Measurements from ENCODE around the gene PRUNE2.

PRUNE2 gene

GRCh38 chr9:76772686-76773445, 133.0 kb downstream of the PRUNE2 start:
- DNase-seq (no peak), ATAC-seq (ENCODE audit: insufficient read depth, low read depth) (no peak)
- H4K20me1 ChIP-seq (ENCODE audit: insufficient read depth, low read length) = no peaks in the 10 kb centered on the region
- no peaks in the 10 kb centered on the region for H3K4me1 ChIP-seq (ENCODE audit: insufficient read depth, low read length)
- no peak overlapping the region for H3K4me3 ChIP-seq (ENCODE audit: low read depth in 1 of 2, low read length in 2 of 2)
- H3K79me2 ChIP-seq (ENCODE audit: insufficient read depth, low read length) = no peaks in the 10 kb centered on the region
- H3K9me3 ChIP-seq (ENCODE audit: insufficient read depth, low read length, severe bottlenecking) = no peaks in the 10 kb centered on the region
- no peak overlapping the region for H2AFZ ChIP-seq (ENCODE audit: low read depth, low read length)
- H3K9ac ChIP-seq (ENCODE audit: low read depth, low read length) = no peak overlapping the region
- no peaks in the 10 kb centered on the region for H3K36me3 ChIP-seq (ENCODE audit: insufficient read depth, low read length)
- no peak overlapping the region for H3K4me2 ChIP-seq (ENCODE audit: insufficient read depth, low read length)
- TF ChIP-seq CTCF (IDR thresholded peaks at IDR 0.05; ENCODE audit: borderline replicate concordance, extremely low read depth, low read length, poor library complexity, severe bottlenecking) (no peak), EZH2 (IDR thresholded peaks at IDR 0.05; ENCODE audit: borderline replicate concordance, low read depth, low read length, severe bottlenecking) (no peak)
- peaks cover 2% of the 10 kb centered on the region for H3K27me3 ChIP-seq (ENCODE audit: insufficient read depth, low read length, poor library complexity)
- no peak overlapping the region for H3K27ac ChIP-seq (ENCODE audit: low read length)

GRCh38 chr9:76766126-76766525, 139.8 kb downstream of the PRUNE2 start:
- DNase-seq (no peak), ATAC-seq (ENCODE audit: insufficient read depth, low read depth) (no peak)
- H3K4me2 ChIP-seq (ENCODE audit: insufficient read depth, low read length) = no peak overlapping the region
- TF ChIP-seq CTCF (IDR thresholded peaks at IDR 0.05; ENCODE audit: borderline replicate concordance, extremely low read depth, low read length, poor library complexity, severe bottlenecking) = no peak
- no peak for TF ChIP-seq EZH2 (IDR thresholded peaks at IDR 0.05; ENCODE audit: borderline replicate concordance, low read depth, low read length, severe bottlenecking)
- no peaks in the 10 kb centered on the region for H4K20me1 ChIP-seq (ENCODE audit: insufficient read depth, low read length)
- no peaks in the 10 kb centered on the region for H3K27me3 ChIP-seq (ENCODE audit: insufficient read depth, low read length, poor library complexity)
- H3K4me3 ChIP-seq (ENCODE audit: low read depth in 1 of 2, low read length in 2 of 2) = no peak overlapping the region
- no peaks in the 10 kb centered on the region for H3K9me3 ChIP-seq (ENCODE audit: insufficient read depth, low read length, severe bottlenecking)
- no peaks in the 10 kb centered on the region for H3K4me1 ChIP-seq (ENCODE audit: insufficient read depth, low read length)
- H3K79me2 ChIP-seq (ENCODE audit: insufficient read depth, low read length) = no peaks in the 10 kb centered on the region
- no peak overlapping the region for H2AFZ ChIP-seq (ENCODE audit: low read depth, low read length)
- no peaks in the 10 kb centered on the region for H3K36me3 ChIP-seq (ENCODE audit: insufficient read depth, low read length)
- no peak overlapping the region for H3K9ac ChIP-seq (ENCODE audit: low read depth, low read length)
- no peak overlapping the region for H3K27ac ChIP-seq (ENCODE audit: low read length)

- no peak within 1 kb of the TSS for H3K27ac ChIP-seq (ENCODE audit: low read length)
- no peak within 1 kb of the TSS for H3K9ac ChIP-seq (ENCODE audit: low read depth, low read length)
- no peak for ATAC-seq (ENCODE audit: insufficient read depth, low read depth)
- H3K4me1 ChIP-seq (ENCODE audit: insufficient read depth, low read length) = no peaks in the 10 kb centered on the region
- H3K9me3 ChIP-seq (ENCODE audit: insufficient read depth, low read length, severe bottlenecking) = no peaks in the 10 kb centered on the region
- H4K20me1 ChIP-seq (ENCODE audit: insufficient read depth, low read length) = no peaks in the 10 kb centered on the region
- H3K4me3 ChIP-seq (ENCODE audit: low read depth in 1 of 2, low read length in 2 of 2) = no peak within 1 kb of the TSS
- DNase-seq = no peak
- H3K4me2 ChIP-seq (ENCODE audit: insufficient read depth, low read length) = no peak within 1 kb of the TSS
- no peaks in the 10 kb centered on the region for H3K36me3 ChIP-seq (ENCODE audit: insufficient read depth, low read length)
- no peak for TF ChIP-seq EZH2 (IDR thresholded peaks at IDR 0.05; ENCODE audit: borderline replicate concordance, low read depth, low read length, severe bottlenecking)
- no peak for TF ChIP-seq CTCF (IDR thresholded peaks at IDR 0.05; ENCODE audit: borderline replicate concordance, extremely low read depth, low read length, poor library complexity, severe bottlenecking)
- no peak within 1 kb of the TSS for H2AFZ ChIP-seq (ENCODE audit: low read depth, low read length)
- no peaks in the 10 kb centered on the region for H3K79me2 ChIP-seq (ENCODE audit: insufficient read depth, low read length)
- H3K27me3 ChIP-seq (ENCODE audit: insufficient read depth, low read length, poor library complexity) = no peaks in the 10 kb centered on the region
Observed at GRCh38 chr9:76764138-76764537, 141.8 kb downstream of the PRUNE2 start, which contains the start of gene PCA3. PCA3 (plus strand) TSS chr9:76764438.
